Uterus (tissue), 2 donors: ENCODE results near the gene DOK7.

Experiments used
- CTCF ChIP-seq, 4 experiments: fragments of 200-600 bp in 2 of 4; fragments of 450-650 bp in 2 of 4; sonication (generic) in 2 of 4; IDR thresholded peaks; one replicate each; pipeline ENCODE4 v1.5.1; 2016 to 2019; ENCODE audit warnings: antibody characterized with exemption in 4 of 4, mild to moderate bottlenecking in 2 of 4, moderate library complexity in 1 of 4
- POLR2A ChIP-seq, 2 donors: fragments of 450-650 bp; IDR thresholded peaks; one replicate each; pipeline ENCODE4 v1.6.1; 2016; ENCODE audit warnings: antibody characterized with exemption in 2 of 2, mild to moderate bottlenecking in 1 of 2, moderate library complexity in 1 of 2

- TF ChIP-seq CTCF (IDR thresholded peaks at IDR 0.05) (no peak), POLR2A (IDR thresholded peaks at IDR 0.05) (no peak)
These were observed 46.3 kb upstream of the DOK7 start for GRCh38 chr4:3416821-3417221.
